PC-3 (cell line): ENCODE measurements around the gene STX17.

Experiments used
- EZH2 ChIP-seq: fragments of 300-600 bp; sonication (generic); IDR thresholded peaks from one replicate; pipeline ENCODE4 v1.6.1; 2017; ENCODE audit warnings: antibody characterized with exemption, mild to moderate bottlenecking, low read length; ENCODE audit not compliant: unreplicated experiment
- EZH2phosphoT487 ChIP-seq: fragments of 300-600 bp; sonication (generic); IDR thresholded peaks from 2 replicates; pipeline ENCODE4 v1.6.1; 2018; ENCODE audit warnings: mild to moderate bottlenecking, antibody characterized with exemption, low read length, borderline replicate concordance
- TF ChIP-seq, protein P1 (sequence below): fragments of 300-600 bp; sonication (generic); conservative IDR thresholded peaks from 2 replicates; pipeline ENCODE4 v1.5.1; 2017; ENCODE audit warnings: antibody characterized with exemption, low read depth, mild to moderate bottlenecking, low read length

DNA sequence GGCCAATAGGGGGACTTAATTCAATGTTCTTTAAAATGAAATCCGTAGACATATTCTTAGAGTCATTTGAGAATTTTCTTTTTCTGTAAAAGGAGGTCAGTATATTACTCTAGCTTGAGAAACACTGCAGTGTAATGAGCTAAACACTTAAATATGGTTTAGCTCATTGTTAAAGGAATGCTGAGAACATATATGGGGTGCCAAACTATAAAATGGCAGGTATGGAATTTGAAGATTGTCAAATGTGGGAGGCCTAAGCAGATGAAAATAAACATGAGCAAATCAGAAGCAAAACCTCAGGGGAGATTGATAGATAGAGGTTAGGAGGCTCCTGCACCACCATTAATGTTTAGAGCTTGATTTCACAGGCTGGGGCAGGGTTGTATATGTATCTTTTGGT is 57.9 kb downstream of the STX17 start:
- TF ChIP-seq, protein P1, sequence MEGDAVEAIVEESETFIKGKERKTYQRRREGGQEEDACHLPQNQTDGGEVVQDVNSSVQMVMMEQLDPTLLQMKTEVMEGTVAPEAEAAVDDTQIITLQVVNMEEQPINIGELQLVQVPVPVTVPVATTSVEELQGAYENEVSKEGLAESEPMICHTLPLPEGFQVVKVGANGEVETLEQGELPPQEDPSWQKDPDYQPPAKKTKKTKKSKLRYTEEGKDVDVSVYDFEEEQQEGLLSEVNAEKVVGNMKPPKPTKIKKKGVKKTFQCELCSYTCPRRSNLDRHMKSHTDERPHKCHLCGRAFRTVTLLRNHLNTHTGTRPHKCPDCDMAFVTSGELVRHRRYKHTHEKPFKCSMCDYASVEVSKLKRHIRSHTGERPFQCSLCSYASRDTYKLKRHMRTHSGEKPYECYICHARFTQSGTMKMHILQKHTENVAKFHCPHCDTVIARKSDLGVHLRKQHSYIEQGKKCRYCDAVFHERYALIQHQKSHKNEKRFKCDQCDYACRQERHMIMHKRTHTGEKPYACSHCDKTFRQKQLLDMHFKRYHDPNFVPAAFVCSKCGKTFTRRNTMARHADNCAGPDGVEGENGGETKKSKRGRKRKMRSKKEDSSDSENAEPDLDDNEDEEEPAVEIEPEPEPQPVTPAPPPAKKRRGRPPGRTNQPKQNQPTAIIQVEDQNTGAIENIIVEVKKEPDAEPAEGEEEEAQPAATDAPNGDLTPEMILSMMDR, result no peak
- TF ChIP-seq EZH2 (no peak), EZH2phosphoT487 (no peak)
